Measurements from ENCODE around the gene SPIRE1. TPM values are rescaled to one million over a fixed set of nuclear protein-coding genes. Genes with fewer than 3 reads are reported as not detected.

SPIRE1 gene
- total RNA-seq, 1 donor from 2014 or later, result 34.9 TPM

GRCh38 chr18:12574494-12575185, 83.3 kb downstream of the SPIRE1 start:
- Mint-ChIP-seq H3K4me1 (peaks cover 5% of the 10 kb centered on the region), H3K4me3 (no peak overlapping the region), H3K36me3 (ENCODE audit: low read depth) (peaks cover 7% of the 10 kb centered on the region), H3K9me3 (no peaks in the 10 kb centered on the region), H3K27me3 (ENCODE audit: low read depth) (no peaks in the 10 kb centered on the region), H3K27ac (ENCODE audit: unreplicated experiment) (no peak overlapping the region)
- DNase-seq (ENCODE audit: low read depth, low spot score), result no peak
- TF ChIP-seq, protein P1, sequence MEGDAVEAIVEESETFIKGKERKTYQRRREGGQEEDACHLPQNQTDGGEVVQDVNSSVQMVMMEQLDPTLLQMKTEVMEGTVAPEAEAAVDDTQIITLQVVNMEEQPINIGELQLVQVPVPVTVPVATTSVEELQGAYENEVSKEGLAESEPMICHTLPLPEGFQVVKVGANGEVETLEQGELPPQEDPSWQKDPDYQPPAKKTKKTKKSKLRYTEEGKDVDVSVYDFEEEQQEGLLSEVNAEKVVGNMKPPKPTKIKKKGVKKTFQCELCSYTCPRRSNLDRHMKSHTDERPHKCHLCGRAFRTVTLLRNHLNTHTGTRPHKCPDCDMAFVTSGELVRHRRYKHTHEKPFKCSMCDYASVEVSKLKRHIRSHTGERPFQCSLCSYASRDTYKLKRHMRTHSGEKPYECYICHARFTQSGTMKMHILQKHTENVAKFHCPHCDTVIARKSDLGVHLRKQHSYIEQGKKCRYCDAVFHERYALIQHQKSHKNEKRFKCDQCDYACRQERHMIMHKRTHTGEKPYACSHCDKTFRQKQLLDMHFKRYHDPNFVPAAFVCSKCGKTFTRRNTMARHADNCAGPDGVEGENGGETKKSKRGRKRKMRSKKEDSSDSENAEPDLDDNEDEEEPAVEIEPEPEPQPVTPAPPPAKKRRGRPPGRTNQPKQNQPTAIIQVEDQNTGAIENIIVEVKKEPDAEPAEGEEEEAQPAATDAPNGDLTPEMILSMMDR (conservative IDR thresholded peaks at IDR 0.05), result no peak

- H3K27ac Mint-ChIP-seq (ENCODE audit: unreplicated experiment), result no peak overlapping the region
- peaks cover 10% of the 10 kb centered on the region for H3K36me3 Mint-ChIP-seq (ENCODE audit: low read depth)
- TF ChIP-seq, protein P1 (conservative IDR thresholded peaks at IDR 0.05), result no peak
- no peak for DNase-seq (ENCODE audit: low read depth, low spot score)
- H3K4me1 Mint-ChIP-seq, result peaks cover 5% of the 10 kb centered on the region
- no peaks in the 10 kb centered on the region for H3K27me3 Mint-ChIP-seq (ENCODE audit: low read depth)
- no peak overlapping the region for H3K4me3 Mint-ChIP-seq
- H3K9me3 Mint-ChIP-seq, result peaks cover 2% of the 10 kb centered on the region
Measured at GRCh38 chr18:12571630-12572029, 86.3 kb downstream of the SPIRE1 start.

GRCh38 chr18:12569791-12570190, 88.1 kb downstream of the SPIRE1 start:
- Mint-ChIP-seq H3K4me3 (no peak overlapping the region), H3K27ac (ENCODE audit: unreplicated experiment) (no peak overlapping the region), H3K4me1 (peaks cover 3% of the 10 kb centered on the region), H3K9me3 (peaks cover 6% of the 10 kb centered on the region), H3K27me3 (ENCODE audit: low read depth) (no peaks in the 10 kb centered on the region), H3K36me3 (ENCODE audit: low read depth) (peaks cover 13% of the 10 kb centered on the region)
- TF ChIP-seq, protein P1 (conservative IDR thresholded peaks at IDR 0.05), result no peak
- DNase-seq (ENCODE audit: low read depth, low spot score), result no peak

- Mint-ChIP-seq H3K9me3 (peaks cover 6% of the 10 kb centered on the region), H3K27me3 (ENCODE audit: low read depth) (no peaks in the 10 kb centered on the region), H3K4me1 (no peaks in the 10 kb centered on the region), H3K27ac (ENCODE audit: unreplicated experiment) (no peak overlapping the region), H3K36me3 (ENCODE audit: low read depth) (peaks cover 13% of the 10 kb centered on the region), H3K4me3 (no peak overlapping the region)
- no peak for DNase-seq (ENCODE audit: low read depth, low spot score)
- TF ChIP-seq, protein P1 (conservative IDR thresholded peaks at IDR 0.05), result no peak
Measured at GRCh38 chr18:12567849-12568248, 90.1 kb downstream of the SPIRE1 start.

DNA sequence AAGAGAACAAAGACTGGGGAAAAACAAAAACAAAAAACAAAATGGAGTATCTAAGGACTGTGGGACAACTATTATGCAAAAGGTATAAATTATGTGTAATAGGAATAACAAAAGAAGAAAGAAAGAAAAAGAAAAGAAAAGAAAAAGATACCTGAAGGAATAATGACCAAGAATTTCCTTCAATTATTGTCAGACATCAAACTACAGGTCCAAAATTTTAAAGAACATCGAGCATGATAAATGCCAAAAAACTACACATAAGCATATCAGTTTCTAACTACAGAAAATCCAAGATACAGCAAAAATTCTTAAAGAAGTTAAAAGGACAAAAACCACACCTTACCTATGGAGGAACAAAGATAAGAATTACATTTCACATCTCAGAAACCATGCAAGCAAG, 93.0 kb downstream of the SPIRE1 start:
- TF ChIP-seq, protein P1 (conservative IDR thresholded peaks at IDR 0.05), result no peak
- no peaks in the 10 kb centered on the region for H3K4me1 Mint-ChIP-seq
- no peak overlapping the region for H3K27ac Mint-ChIP-seq (ENCODE audit: unreplicated experiment)
- H3K27me3 Mint-ChIP-seq (ENCODE audit: low read depth), result no peaks in the 10 kb centered on the region
- H3K9me3 Mint-ChIP-seq, result peaks cover 9% of the 10 kb centered on the region
- H3K4me3 Mint-ChIP-seq, result no peak overlapping the region
- peaks cover 18% of the 10 kb centered on the region for H3K36me3 Mint-ChIP-seq (ENCODE audit: low read depth)
- no peak for DNase-seq (ENCODE audit: low read depth, low spot score)
